Neural cell (in vitro differentiated cells): ENCODE measurements around the gene SH3GL2.

Experiments used
- EZH2 ChIP-seq: fragments of 200-600, 300-800 bp; shearing (Covaris generic), sonication (generic); IDR thresholded peaks from 2 replicates; pipeline ENCODE4 v1.6.1; 2014; ENCODE audit warnings: antibody characterized with exemption, low read length, borderline replicate concordance, mild to moderate bottlenecking; ENCODE audit not compliant: insufficient read depth, poor library complexity, severe bottlenecking
- RAD21 ChIP-seq: fragments of 450-650 bp; conservative IDR thresholded peaks from 2 replicates; pipeline ENCODE4 v1.6.1; 2014; ENCODE audit warnings: antibody characterized with exemption, mild to moderate bottlenecking, moderate library complexity
- TF ChIP-seq, protein P1 (sequence below): fragments of 450-650 bp; IDR thresholded peaks from 2 replicates; pipeline ENCODE4 v1.5.1; 2014; ENCODE audit warnings: antibody characterized with exemption, mild to moderate bottlenecking, moderate library complexity; ENCODE audit not compliant: poor library complexity, severe bottlenecking

DNA sequence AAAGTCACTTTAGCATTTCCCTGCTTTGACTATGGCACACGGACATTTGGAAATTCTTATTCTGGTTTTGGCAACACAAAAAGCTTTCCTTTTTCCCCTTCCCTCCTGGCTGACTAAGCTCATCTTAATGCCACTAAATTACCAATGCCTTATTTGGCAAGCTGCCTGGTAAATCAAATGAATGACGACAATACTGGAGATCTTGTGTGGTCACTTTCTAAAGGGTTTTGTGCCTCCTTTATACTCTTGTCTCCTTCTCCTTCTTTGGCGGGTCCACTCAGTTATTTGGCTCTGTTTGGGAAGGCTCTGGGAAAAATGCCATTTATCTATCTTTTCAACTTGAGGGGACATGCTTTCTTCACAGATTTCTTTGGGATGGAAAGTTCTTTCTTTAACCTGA, 34.9 kb downstream of the SH3GL2 start:
- TF ChIP-seq, protein P1, sequence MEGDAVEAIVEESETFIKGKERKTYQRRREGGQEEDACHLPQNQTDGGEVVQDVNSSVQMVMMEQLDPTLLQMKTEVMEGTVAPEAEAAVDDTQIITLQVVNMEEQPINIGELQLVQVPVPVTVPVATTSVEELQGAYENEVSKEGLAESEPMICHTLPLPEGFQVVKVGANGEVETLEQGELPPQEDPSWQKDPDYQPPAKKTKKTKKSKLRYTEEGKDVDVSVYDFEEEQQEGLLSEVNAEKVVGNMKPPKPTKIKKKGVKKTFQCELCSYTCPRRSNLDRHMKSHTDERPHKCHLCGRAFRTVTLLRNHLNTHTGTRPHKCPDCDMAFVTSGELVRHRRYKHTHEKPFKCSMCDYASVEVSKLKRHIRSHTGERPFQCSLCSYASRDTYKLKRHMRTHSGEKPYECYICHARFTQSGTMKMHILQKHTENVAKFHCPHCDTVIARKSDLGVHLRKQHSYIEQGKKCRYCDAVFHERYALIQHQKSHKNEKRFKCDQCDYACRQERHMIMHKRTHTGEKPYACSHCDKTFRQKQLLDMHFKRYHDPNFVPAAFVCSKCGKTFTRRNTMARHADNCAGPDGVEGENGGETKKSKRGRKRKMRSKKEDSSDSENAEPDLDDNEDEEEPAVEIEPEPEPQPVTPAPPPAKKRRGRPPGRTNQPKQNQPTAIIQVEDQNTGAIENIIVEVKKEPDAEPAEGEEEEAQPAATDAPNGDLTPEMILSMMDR = no peak
- TF ChIP-seq EZH2 (no peak), RAD21 (no peak)
